ENCODE measurements around the gene ADAM8.
"Not testable (repeated sequence)": the region's sequence is repeated elsewhere in the genome, so short reads cannot be mapped to it uniquely, and the experiment has no call there.

The ADAM8 gene

DNA sequence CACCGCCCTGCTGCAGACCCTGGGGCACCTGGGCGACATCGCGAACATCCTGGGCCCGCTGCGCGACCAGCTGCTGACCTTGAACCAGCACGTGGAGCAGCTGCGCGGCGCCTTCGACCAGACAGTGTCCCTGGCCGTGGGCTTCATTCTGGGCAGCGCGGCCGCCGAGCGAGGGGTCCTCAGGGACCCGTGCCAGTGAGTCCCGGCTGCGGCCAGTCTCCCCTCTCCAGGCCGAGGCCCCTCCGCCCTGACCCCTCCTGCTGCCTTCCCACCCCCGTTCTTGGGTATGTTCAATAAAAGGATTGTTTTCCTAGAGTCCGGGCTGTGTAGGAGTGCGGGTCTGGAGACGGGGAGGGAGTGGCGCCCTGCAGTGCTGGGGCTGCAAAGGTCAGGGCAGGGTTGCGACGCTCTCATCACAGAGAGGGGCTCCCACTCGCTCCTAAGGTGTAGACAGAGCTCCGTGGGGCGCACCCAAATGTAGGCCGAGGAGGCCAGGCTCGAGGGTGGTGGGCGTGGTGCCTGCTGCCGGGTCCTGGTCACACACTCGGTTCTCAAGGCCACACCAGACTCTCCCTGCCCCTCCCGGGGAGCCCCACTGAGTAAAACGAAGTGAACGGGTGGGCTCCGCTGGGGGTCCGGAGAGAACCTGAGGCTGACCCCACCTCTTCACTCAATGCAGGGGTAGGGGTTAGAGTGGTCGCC is 45.3 kb downstream of the ADAM8 start:
- DNase-seq (ENCODE audit: low spot score), result no peak

DNA sequence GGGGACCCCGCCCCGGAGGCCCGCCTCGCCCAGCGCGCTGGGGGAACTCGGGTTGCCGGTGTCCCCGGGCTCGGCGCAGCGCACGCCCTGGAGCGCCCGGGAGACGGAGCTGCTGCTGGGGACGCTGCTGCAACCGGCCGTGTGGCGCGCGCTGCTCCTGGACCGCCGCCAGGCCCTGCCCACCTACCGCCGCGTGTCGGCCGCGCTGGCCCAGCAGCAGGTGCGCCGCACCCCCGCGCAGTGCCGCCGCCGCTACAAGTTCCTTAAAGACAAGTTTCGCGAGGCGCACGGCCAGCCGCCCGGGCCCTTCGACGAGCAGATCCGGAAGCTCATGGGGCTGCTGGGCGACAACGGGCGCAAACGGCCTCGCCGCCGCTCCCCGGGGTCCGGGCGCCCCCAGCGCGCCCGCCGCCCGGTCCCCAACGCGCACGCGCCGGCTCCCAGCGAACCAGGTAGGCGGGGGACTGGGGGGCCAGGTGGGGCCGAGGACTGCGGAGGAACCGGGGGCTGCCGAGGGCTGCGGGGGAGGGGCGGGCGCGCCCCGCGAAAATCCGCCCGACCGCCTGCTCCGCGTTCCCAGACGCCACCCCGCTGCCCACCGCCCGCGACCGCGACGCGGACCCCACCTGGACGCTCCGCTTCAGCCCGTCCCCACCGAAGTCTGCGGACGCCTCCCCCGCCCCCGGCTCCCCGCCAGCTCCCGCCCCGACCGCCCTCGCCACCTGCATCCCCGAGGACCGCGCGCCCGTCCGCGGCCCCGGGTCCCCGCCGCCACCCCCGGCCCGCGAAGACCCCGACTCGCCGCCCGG is 46.1 kb downstream of the ADAM8 start:
- DNase-seq (ENCODE audit: low spot score), result no peak

DNA sequence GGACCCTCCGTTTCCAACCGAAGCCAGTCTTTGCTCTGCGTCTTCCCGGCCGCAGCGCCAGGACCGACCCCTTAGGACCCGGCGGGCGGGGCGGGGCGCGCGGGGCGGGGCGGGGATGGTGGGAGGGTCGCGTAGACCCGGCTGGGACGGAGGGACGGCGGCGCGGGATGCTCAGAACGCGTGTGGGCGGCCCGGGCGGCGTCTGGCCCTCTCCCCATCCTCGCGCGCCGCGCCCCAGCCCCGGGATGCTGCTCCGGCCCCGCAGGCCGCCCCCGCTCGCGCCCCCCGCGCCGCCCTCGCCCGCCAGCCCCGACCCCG is 46.7 kb downstream of the ADAM8 start, which contains the start of gene UTF1:
TSS of gene UTF1 (plus strand) at position 174 of the 318 bp plus-strand sequence. CDS start at position 246, 72 bp downstream.
- DNase-seq (ENCODE audit: low spot score), result no peak

DNA sequence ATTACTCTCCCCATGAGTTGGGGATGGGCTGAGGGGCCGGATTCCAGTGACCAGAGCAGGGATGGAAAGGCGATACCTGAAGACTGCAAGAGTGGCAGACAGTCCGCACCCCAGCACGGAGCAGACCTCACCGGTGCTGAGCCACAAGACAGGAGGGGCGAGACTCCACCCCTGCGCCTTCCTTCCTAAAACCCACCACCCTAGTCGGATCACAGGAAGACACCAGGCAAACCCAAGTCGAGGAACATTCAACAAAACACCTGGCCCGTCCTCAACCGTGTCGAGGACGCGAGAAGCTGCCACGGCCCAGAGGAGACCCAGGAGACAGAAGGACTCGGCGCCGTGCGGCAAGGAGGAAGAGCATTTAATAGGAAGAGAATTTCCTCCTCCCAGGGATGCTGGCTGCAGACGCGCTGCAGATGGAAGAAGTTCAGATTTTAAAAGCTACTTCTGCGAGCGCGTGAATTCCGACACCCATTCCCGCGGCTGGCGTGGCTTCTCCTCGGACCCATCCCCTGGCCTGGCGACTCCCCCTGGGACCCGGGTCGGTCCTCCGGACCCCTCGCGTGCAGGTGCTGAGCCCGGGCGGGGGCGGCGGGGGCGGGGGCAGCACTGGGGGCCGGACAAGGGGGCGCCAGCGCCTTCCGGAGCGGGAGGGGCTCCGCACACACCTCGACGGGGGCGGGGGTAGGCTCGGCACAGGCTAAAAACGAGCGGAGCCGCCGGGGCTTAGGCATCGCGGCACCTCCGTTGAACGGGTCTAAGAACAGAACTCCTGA is 47.2 kb downstream of the ADAM8 start:
- no peak for DNase-seq (ENCODE audit: low spot score)

DNA sequence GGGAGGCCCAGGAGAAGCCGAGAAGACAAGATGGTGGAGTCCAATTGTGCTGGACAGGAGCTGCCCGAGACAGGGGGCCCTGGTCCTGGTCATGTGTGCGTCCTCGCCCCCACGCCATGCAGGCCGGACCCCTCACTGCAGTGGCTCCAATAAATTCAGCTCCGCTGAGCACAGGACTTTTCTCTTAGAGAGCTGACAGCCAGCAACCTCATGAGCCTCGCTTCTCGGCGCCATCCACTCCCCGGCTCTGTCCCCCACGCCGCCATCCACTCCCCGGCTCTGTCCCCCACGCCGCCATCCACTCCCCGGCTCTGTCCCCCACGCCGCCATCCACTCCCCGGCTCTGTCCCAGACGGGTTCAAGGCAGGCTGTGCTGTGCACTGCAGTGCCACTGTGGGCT is 49.4 kb downstream of the ADAM8 start:
- DNase-seq (ENCODE audit: low spot score), result no peak

DNA sequence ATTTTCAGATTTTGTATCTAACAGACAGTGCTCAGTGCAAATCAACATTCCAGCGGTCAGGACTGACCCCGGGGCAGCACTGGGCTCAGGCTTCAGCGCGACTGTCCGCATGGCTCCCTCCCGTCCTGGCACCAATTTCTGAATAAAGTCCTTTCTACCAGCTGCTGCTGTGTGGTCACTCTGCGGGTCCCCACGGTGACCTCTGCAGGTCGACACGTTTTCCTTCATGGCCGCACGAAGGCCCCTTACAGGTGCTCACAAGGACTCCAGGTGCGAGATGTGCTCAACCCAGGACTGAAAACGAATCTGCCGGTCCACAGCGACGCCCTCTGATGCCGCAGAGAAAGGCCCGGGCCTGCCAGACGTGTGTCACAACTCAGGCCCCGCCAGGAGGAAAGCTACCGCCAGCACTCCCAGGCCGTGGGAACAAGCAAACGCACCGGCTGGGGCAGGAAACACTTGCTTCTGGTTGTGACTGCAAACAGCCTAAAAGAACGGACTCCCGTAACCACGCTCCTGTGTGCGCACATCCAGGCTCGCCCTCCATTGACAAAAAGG is 50.3 kb downstream of the ADAM8 start:
- DNase-seq (ENCODE audit: low spot score), result no peak

DNA sequence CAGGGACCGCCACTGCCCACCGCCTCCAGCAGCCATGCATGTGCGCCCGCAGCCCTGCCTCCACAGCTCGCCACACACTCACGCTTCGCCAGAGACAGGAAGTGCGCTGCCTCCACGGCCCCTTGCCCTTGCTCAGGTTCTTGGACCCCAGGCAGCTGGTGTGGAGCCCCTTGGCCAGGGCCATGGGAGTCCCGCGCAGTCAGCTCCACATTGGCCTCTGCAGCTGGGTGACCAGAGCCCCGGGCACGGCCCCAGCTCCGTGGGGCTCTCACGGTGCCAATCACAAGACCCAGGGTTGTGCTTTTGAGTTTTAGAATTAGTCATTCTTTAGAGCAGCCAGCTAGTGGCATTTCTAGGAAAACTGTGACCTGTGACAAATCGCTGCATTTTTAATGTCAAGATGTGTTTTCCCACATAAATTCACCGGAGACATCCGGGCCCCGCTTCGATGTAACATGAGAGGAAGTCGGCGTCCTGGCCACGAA is 50.9 kb downstream of the ADAM8 start:
- DNase-seq (ENCODE audit: low spot score), result no peak

DNA sequence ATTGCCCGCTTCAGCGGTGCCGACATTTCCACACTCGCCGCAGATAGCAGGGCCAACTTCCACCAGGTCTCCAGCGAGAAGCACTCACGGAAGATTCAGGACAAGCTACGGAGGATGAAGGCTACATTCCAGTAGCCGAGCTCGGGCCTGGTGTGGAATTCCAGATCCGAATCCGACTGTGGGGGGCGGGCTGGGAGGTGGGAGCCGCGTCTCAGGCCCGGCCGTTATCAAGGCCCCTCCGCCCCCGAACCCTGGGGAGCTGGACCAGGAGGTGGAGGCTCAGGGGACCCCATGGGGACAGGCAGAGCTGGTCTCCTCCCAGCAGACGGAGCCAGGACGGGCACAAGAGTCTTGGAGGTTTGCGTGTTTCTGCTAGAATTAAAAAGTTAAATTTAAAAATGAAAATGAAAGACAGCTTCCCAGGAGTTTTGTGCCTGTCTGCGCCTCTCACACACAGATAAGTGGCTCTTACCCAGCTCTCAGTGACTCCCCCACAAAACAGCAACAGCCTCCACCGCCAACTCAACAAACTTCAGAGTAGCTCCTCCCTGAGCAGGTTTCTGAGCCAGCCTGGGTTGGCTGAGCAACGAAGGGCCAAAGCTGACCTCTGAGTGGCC is 51.8 kb downstream of the ADAM8 start:
- DNase-seq (ENCODE audit: low spot score), result no peak

DNA sequence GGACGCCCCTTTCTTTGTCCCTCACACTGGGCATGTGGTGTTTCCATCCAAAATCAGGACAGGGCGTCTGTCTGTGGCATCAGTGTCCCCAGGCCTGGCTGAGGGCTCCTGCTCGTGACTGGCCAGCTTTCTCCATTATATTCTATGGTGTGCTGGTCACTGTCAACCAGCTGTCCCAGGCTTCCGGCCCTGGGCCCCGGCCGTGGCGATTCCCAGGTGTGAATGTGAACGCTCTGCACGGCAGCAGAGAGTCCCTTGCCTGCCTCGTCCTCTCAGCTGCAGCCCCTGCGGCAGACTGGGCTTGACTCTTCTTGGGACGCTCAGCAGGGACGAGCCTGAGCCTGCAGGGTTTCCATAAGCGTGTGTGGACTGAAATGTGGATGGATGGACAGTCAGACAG is 52.6 kb downstream of the ADAM8 start:
- DNase-seq (ENCODE audit: low spot score), result no peak

DNA sequence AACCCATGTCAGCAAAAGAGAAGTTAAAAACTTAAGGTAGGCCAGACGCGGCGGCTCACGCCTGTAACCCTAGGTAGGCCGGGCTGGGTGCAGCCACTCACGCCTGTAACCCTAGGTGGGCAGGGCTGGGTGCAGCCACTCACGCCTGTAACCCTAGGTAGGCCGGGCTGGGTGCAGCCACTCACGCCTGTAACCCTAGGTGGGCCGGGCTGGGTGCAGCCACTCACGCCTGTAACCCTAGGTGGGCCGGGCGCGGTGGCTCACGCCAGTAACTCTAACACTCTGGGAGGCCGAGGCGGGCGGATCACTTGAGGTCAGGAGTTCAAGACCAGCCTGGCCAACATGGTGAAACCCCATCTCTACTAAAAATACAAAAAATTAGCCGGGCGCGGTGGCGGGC is 54.9 kb downstream of the ADAM8 start:
- not testable (repeated sequence) for DNase-seq (ENCODE audit: low spot score)

DNA sequence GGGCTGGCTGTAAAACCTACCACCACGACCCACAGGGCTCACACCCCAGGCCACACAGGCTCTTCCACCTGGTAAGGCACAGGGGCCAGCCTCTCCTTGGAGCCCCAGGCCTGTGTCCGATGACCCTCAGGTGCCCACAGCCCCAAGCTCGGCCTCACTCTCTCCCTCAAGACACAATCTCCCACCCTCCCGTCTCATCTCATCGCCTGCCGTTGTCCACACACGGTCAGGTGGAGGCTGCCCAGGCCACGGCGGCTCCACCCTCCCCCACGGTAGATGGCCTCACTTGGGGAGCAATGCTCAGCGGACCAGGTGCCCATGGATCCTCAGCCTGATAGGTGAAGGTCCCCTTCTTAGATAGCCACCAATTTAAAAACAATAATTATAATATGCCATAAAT is 55.3 kb downstream of the ADAM8 start:
- DNase-seq (ENCODE audit: low spot score), result no peak

DNA sequence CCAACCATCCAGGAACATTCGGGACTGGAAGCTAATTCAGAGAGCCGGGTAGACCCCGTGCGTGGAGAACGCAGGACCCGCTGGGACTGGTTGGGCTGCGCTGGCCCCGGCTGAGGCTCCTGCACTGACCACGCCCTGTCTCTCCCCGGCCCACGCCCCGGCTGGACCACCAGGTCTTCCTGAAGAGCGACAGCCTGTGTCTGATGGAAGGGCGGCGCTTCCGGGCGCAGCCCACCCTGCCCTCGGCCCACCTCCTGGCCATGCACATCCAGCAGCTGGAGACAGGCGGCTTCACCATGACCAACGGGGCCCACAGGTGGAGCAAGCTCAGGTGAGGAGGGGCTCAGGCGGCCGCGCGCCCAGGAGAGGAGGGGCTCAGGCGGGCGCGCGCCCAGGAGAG is 56.9 kb downstream of the ADAM8 start:
- no peak for DNase-seq (ENCODE audit: low spot score)

DNA sequence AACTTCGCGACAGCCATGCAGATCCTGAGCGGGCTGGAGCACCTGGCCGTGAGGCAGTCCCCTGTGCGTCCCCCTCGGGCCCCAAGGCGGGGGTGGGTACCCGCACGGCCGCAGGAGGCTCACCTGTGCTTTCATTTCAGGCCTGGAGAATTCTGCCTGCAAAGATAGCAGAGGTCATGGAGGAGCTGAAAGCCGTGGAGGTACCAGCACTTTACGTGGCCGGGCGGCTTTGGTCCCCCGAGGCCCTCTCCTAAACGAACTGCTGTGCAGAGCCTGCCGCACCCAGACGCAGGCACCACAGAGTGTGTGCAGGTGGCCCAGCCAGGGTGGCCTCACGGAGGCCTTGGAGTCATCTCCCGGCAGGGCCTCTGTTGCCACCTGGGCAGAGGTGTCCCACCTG is 57.8 kb downstream of the ADAM8 start:
- no peak for DNase-seq (ENCODE audit: low spot score)

DNA sequence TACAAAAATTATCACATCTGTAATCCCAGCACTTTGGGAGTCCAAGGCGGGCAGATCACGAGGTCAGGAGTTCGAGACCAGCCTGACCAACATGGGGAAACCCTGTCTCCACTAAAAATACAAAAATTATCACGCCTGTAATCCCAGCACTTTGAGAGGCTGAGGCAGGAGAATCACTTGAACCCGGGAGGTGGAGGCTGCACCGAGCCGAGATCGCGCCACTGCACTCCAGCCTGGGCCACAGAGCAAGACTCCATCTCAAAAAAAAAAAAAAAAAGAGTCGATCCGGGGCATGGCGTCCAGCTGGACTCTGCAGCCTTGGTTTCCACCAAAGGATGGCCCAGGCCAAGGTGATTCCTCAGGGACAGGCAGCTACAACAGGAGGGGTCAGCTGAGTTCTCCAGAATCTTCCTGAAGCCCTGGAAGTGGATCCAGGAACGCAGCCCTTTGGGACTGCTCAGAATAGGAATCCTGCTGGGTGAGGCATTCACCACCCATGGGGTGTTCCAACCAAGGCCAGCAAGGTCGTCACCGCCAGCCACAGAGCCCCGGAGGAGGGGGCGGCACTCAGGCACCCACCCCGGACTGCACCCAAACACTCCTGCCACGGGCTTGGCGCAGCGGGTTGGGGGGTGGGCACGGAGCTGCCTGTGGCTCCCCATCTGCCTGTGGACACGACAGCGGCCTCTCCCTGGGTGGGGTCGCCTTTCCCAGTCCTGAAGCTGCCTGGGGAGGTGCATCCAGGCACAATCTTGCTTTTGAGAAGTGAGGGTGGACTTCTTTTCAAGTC is 58.7 kb downstream of the ADAM8 start:
- no peak for DNase-seq (ENCODE audit: low spot score)

DNA sequence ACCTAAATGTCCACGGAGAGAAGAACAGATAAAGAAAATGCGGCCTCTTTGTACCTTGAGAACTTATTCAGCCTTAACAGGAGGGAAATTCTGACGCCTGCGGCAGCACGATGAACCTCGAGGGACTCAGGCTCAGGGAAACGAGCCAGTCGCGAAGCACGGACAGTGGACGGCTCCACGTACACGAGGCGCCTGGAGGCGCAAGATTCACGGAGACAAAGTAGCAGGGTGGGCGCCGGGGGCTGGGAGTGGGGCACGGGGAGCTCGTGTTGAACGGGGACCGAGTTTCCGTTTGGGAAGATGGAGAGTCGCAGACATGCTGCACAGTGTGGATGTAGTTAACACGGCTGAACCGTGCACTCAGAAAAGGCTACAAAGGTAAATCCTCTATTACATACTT is 59.9 kb downstream of the ADAM8 start:
- DNase-seq (ENCODE audit: low spot score), result no peak

DNA sequence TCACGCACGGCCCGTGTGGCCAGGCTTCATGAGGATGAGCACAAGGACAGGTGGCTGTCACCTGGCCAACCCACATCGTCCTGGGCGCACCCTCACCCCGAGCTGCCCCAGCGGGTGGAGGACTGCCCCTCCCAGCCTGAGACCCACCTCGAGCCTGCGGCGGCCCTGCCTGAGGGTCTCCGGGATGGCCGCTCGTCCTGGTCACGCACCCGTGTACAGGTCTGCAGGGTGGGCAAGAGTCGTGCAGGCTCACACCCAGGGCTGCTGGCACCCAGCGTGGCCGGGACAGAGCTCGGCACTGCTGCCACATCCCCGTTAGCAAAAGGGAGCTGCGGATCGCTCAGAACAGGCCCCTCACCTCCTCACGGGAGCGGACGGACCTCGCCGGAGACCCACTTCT is 61.1 kb downstream of the ADAM8 start:
- no peak for DNase-seq (ENCODE audit: low spot score)

DNA sequence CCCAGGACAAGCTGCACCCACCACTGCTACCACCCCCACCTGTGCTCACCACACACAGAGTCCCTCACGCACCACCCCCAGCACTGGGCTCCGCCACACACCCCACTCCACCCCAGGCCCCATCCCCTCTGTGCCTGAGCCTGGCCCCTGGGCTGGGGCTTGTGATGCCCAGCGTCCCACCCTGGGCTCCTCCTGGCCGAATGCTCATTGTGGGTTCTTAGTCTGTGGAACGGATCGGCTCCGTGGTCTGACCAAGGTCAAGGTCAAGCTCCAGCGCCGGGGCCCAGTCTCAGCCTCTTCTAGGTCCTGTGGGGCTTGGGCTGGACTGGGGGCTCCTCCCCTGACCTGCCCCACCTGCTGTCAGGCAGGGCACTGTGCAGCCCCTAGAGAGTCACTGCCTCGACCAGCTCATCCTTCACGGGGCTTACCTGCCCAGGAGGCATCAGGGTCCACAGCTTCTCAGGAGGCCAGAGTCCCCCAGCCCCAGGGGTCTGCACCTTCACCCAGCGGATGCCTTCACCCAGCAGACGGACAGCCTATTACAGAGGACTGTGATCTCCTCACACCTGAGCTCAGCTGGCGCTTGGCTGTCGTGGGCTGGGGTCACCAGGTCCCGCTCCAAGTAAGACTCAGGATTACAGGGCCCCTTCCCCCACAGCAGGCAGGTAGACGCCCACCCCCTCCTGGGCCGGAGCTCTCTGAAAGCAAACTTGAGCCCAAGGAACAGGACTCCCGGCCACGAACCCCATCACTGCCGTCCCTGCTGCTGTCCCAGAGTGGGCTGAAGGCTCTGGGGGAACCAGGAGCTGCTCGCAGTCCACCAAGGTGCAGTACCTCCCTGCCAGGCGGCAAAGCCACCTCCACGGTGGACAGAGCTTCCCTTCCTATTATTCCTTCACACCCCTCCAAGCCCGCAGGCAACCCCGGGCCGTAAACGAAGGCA is 61.9 kb downstream of the ADAM8 start:
- DNase-seq (ENCODE audit: low spot score), result no peak

DNA sequence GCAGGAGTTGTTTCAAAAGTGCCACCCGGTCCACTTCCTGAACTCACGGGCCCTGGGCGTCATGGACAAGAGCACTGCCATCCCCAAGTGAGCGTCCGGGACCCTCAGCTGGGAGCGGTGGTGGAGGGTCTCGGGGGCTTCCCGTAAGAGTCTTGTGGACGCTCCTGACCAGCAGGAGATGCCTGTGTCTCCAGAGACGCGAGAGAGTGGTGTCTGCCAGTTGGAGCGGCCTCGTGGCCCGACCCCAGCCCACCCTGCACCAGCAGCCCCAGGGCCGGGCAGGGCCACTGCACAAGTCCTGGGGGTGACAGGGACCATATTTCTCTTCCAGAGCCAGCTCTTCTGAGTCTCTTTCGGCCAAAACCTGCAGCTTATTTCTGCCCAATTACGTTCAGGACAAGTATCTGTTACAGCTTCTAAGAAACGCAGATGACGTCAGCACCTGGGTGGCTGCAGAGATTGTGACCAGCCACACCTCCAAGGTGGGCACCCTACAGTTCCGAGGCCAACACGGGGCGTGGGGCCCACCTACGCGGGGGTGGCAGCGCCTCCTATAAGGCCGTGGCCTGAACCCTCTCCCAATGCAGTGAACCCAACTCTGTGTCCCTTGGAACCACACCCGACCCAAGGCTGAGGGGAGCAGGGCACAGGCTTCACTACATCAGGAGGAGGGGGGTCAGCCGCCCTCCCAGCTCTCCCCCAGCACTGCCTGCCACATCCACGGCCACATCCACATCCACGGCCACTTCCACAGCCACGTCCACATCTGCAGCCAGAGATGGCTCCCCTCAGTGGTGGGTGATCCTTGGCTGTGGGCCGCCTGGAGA is 62.8 kb downstream of the ADAM8 start:
- DNase-seq (ENCODE audit: low spot score), result no peak

DNA sequence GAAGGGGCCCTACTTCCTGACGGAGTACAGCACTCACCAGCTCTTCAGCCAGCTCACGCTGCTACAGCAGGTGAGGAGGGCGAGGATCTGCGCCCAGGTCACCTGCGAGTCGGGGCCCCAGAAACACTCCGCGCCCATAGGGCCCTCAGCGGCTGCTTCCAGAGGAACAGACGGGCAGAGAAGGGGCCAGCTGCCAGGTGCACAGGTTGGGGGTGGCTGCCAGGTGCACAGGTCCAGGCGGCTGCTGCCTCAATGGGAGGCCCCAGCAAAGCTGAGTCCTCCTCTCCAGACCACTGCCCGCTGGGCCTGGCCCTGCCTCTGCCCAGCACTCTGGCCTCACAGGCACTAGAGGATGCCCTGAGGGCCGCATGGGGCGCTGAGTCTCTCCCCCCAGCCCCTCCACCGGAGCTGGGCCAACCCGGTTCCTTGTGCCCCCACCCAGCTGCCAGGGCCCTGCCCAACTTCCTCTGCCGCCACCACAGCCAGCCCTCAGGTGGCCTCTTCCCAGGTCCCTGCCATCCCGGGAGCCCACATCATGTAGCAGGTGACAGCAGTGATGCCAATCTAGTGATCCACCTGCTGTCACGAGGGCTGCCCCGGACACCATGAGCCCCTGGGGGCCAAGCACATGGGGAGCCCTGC is 63.7 kb downstream of the ADAM8 start:
- no peak for DNase-seq (ENCODE audit: low spot score)
